GM12872 (cell line): ENCODE measurements around the gene PCK2.

Experiments used
- TF ChIP-seq, protein P1 (sequence below): IDR thresholded peaks from 3 replicates; pipeline ENCODE4 v1.5.1; 2011; ENCODE audit warnings: low read depth, mild to moderate bottlenecking, low read length, moderate library complexity; ENCODE audit not compliant: insufficient read depth

The PCK2 gene

DNA sequence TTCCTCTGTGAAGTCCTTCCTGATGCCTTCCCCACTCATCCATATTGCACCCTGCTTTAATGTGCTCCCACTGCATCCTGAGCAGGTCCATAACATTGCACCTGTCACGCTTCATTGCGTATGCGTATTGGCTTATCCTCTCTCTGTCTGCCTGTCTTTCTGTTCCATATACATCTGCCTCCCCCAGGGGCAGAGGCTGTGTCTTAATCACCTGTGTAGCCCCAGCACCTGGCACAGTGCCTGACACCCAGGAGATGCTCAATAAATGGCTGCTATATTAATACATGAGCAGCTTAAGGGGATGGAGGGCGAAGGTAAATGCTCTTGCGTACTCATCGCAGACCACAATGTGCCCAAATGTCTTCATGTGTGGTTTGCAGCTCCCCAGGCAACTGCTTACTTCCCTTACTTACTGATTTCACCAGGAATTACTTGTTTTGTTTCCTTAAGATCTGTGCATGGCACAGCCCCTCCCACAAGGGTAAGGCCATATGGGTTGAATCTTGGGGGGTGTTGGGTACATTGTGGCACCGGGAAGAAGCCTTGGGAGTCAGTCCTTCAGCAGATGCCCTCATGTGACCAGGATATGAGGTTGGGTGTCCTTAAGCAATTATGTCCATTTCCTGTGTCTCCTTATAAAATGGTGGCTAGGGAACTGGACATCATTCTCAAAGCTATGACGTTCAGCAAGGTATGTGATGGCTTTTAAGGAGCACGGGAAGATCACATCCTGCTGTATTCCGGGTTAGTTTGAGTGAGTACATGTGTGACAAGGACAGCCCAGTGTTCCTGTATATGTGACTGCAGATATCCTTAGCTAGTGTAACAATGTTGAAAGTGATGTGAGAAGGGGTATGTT lies 23.6 kb upstream of the PCK2 start:
- TF ChIP-seq, protein P1, sequence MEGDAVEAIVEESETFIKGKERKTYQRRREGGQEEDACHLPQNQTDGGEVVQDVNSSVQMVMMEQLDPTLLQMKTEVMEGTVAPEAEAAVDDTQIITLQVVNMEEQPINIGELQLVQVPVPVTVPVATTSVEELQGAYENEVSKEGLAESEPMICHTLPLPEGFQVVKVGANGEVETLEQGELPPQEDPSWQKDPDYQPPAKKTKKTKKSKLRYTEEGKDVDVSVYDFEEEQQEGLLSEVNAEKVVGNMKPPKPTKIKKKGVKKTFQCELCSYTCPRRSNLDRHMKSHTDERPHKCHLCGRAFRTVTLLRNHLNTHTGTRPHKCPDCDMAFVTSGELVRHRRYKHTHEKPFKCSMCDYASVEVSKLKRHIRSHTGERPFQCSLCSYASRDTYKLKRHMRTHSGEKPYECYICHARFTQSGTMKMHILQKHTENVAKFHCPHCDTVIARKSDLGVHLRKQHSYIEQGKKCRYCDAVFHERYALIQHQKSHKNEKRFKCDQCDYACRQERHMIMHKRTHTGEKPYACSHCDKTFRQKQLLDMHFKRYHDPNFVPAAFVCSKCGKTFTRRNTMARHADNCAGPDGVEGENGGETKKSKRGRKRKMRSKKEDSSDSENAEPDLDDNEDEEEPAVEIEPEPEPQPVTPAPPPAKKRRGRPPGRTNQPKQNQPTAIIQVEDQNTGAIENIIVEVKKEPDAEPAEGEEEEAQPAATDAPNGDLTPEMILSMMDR: no peak

DNA sequence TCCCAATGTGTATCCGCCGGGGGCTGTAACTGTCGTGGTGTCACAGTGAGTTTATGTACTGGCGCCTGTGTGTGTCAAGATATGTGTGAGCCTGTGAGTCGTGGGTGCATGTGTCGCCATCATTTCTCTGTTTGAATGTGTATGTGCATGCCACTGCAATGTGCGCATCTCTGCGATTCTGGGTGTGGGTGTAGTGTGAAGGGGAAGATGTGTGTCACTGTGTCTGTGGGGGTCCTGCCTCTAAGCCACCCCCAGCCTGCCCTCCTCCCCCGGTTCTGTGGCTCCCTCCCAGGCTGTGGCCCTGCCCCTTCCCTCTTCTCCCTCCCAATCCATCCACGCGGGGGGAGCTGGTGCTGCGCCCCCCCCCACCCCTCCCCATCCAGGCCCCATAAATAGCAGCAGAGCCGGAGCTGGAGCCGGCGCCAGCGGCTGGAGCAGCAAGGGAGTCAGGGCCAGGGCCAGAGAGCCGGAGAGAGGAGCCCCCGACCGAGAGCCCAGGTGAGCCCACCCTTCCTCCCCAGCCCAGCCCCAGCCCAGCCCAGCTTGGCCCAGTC lies 22.9 kb upstream of the PCK2 start, which contains the start of gene CPNE6:
CPNE6 (plus strand) TSS at position 419 of the 554 bp plus-strand sequence. CDS start 1,375 bp downstream, outside the sequence.
- TF ChIP-seq, protein P1: no peak

DNA sequence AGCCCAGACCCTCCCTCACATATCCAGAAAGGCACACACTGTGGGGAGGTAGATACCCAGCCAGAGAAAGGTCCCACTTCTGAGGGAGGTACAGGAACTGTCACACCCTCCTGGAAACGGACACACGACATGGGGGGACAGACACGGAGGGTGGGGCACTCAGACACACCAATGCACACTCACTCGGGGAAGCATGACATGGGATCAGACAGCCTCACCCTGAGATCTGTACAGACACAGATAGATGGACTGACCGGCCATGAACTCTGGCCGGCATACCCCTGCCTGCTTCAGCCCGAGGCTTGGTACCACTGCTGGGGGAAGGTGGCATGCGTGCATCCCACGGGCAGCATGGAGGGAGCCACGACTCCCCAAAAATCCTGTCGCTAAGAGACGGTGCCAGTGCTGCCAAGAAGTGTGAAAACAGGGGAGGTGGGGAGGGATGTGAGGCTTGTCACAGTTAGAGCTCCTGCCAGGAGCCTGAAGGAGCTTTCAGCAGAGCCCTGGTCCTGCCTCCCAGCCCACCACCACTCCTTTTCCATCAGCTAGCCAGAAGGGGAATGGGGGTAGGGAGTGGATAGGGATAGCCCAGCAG lies 22.2 kb upstream of the PCK2 start:
- TF ChIP-seq, protein P1: no peak

DNA sequence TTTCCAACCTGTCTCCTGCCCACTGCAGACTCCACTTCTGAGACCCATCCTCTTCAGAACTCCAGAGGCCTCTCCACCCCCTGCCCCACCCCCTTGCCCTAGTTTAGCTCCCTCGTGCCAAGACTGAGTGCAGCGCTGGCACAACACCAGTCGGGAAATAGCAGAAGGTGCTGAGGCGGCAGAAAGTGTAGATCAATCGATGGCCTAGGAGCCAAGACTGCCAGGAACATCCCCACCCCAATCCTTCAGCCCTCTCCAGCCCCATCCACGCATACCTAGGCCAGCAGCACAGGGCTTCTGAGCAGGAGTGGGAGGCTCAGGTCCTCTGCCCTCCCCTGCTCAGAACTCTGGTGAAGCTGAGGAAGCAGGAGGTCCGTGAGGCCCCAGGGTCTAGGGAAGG lies 21.7 kb upstream of the PCK2 start:
- TF ChIP-seq, protein P1: no peak

DNA sequence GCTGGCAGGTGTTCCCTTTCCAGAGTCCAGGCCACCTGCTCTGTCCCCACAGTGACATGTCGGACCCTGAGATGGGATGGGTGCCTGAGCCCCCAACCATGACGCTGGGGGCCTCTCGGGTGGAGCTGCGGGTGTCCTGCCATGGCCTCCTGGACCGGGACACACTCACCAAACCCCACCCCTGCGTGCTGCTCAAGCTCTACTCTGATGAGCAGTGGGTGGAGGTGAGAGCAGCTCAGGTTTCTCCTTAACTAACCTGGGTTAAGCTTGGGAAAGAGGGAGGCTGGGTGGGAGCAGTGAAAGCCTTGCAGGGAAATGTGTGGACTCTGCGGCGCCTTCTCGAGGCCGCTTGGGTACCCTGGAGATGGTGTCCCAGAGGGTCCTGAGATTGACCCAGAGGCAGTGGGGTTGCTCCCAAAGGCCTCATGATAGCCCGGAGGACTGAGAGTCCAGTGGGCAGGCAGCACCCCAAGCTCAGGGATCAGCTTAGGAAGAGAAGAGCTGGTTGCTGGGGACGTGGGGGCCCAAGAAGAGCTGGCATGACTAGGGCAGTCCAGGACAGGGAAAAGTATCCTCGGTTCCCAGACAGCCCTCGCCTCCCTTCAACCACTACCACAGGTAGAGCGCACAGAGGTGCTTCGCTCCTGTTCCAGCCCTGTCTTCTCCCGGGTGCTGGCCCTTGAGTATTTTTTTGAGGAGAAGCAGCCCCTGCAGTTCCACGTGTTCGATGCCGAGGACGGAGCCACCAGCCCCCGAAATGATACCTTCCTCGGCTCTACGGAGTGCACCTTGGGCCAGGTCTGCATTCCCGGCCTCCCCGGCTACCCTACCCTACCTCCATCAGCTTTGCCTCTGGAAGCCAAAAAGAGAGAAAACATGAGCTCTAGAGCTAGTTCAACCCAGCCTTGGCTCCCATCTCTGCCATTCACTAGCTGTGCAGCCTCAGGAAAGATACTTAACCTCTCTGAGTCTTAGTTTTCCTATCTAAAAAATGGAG lies 20.9 kb upstream of the PCK2 start:
- TF ChIP-seq, protein P1: no peak

DNA sequence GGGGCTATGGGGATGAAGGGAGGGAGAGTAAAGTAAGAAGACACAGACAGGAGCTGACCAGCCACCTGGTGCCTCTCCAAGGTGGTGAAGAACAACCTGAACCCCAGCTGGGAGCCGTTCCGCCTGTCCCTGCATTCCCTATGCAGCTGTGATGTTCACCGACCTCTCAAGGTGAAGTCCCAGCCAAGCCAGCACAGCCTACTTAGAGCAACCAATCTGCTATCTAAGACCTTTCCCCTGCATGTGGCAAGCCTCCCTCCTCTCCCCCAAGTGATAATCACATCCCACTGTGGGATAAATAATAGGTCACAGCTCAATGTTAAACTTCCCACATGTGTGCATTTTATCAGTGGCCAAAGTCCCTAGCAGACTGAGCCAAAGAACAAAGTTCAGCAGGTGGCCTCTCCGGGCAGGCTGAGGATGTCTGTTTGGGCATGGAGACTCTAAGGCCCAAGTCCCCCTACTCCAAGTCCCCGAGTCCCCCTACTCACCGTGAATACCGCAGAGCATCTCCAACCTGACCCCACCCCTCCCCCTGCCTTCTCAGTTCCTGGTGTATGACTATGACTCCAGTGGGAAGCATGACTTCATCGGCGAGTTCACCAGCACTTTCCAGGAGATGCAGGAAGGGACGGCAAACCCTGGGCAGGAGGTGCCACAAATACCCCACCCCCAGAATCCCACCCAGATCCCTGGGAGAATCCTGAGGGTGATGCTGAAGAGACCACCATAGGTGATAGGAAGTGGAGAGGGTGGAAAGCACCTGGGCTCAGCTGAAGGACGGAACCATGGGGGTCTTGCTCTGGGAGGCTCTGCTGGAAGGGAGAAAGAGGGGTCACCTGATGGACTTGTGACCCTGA lies 19.3 kb upstream of the PCK2 start:
- TF ChIP-seq, protein P1: no peak
